ENCODE measurements around the gene PLEKHF1.

The PLEKHF1 gene

GRCh38 chr19:29635963-29636362 lies 29.3 kb upstream of the PLEKHF1 start:
- Histone ChIP-seq H3K36me3 (ENCODE audit: control insufficient read depth, insufficient read depth, low read length) (no peaks in the 10 kb centered on the region), H3K27ac (ENCODE audit: low read depth, low read length, severe bottlenecking) (no peak overlapping the region), H3K4me1 (ENCODE audit: control insufficient read depth, insufficient read depth, low read length, poor library complexity, severe bottlenecking) (peaks cover 3% of the 10 kb centered on the region), H3K4me3 (ENCODE audit: extremely low read depth, insufficient read depth, low read length, poor library complexity, severe bottlenecking) (no peak overlapping the region), H3K9me3 (ENCODE audit: control insufficient read depth, low read length) (no peaks in the 10 kb centered on the region)
- WGBS, 2 experiments (ENCODE audit: insufficient coverage in 2 of 2) = 87 to 92% methylated on average over 5 to 6 of the region's 6 CpGs

- Histone ChIP-seq H3K27ac (ENCODE audit: low read depth, low read length, severe bottlenecking) (no peak overlapping the region), H3K36me3 (ENCODE audit: control insufficient read depth, insufficient read depth, low read length) (no peaks in the 10 kb centered on the region), H3K4me1 (ENCODE audit: control insufficient read depth, insufficient read depth, low read length, poor library complexity, severe bottlenecking) (peaks cover 3% of the 10 kb centered on the region), H3K4me3 (ENCODE audit: extremely low read depth, insufficient read depth, low read length, poor library complexity, severe bottlenecking) (no peak overlapping the region), H3K9me3 (ENCODE audit: control insufficient read depth, low read length) (no peaks in the 10 kb centered on the region)
- WGBS, 2 experiments (ENCODE audit: insufficient coverage in 2 of 2) = 85 to 97% methylated on average over 5 to 7 of the region's 12 CpGs
Observed at GRCh38 chr19:29636553-29637360, 28.5 kb upstream of the PLEKHF1 start.

- H3K4me3 ChIP-seq (ENCODE audit: extremely low read depth, insufficient read depth, low read length, poor library complexity, severe bottlenecking) = no peak overlapping the region
- no peak overlapping the region for H3K27ac ChIP-seq (ENCODE audit: low read depth, low read length, severe bottlenecking)
- H3K9me3 ChIP-seq (ENCODE audit: control insufficient read depth, low read length) = no peaks in the 10 kb centered on the region
- H3K36me3 ChIP-seq (ENCODE audit: control insufficient read depth, insufficient read depth, low read length) = no peaks in the 10 kb centered on the region
- WGBS, 2 experiments (ENCODE audit: insufficient coverage in 2 of 2) = 86 to 100% methylated on average over 5 to 8 of the region's 8 CpGs
- peaks cover 3% of the 10 kb centered on the region for H3K4me1 ChIP-seq (ENCODE audit: control insufficient read depth, insufficient read depth, low read length, poor library complexity, severe bottlenecking)
Observed at GRCh38 chr19:29639086-29639485, 26.2 kb upstream of the PLEKHF1 start.

GRCh38 chr19:29640231-29640630 lies 25.0 kb upstream of the PLEKHF1 start:
- 91 to 95% methylated on average over 10 to 11 of the region's 12 CpGs for WGBS, 2 experiments (ENCODE audit: insufficient coverage in 2 of 2)
- Histone ChIP-seq H3K36me3 (ENCODE audit: control insufficient read depth, insufficient read depth, low read length) (no peaks in the 10 kb centered on the region), H3K27ac (ENCODE audit: low read depth, low read length, severe bottlenecking) (no peak overlapping the region), H3K4me1 (ENCODE audit: control insufficient read depth, insufficient read depth, low read length, poor library complexity, severe bottlenecking) (peaks cover 3% of the 10 kb centered on the region), H3K9me3 (ENCODE audit: control insufficient read depth, low read length) (no peaks in the 10 kb centered on the region), H3K4me3 (ENCODE audit: extremely low read depth, insufficient read depth, low read length, poor library complexity, severe bottlenecking) (no peak overlapping the region)

- H3K4me1 ChIP-seq (ENCODE audit: control insufficient read depth, insufficient read depth, low read length, poor library complexity, severe bottlenecking) = peaks cover 1% of the 10 kb centered on the region
- H3K27ac ChIP-seq (ENCODE audit: low read depth, low read length, severe bottlenecking) = no peak overlapping the region
- no peaks in the 10 kb centered on the region for H3K9me3 ChIP-seq (ENCODE audit: control insufficient read depth, low read length)
- no peaks in the 10 kb centered on the region for H3K36me3 ChIP-seq (ENCODE audit: control insufficient read depth, insufficient read depth, low read length)
- H3K4me3 ChIP-seq (ENCODE audit: extremely low read depth, insufficient read depth, low read length, poor library complexity, severe bottlenecking) = no peak overlapping the region
- WGBS, 2 experiments (ENCODE audit: insufficient coverage in 2 of 2) = 80 to 86% methylated on average over 1 of the region's 2 CpGs
Observed at GRCh38 chr19:29641597-29641996, 23.7 kb upstream of the PLEKHF1 start.

GRCh38 chr19:29643361-29643935 lies 21.8 kb upstream of the PLEKHF1 start:
- Histone ChIP-seq H3K4me3 (ENCODE audit: extremely low read depth, insufficient read depth, low read length, poor library complexity, severe bottlenecking) (no peak overlapping the region), H3K36me3 (ENCODE audit: control insufficient read depth, insufficient read depth, low read length) (no peaks in the 10 kb centered on the region), H3K27ac (ENCODE audit: low read depth, low read length, severe bottlenecking) (no peak overlapping the region), H3K4me1 (ENCODE audit: control insufficient read depth, insufficient read depth, low read length, poor library complexity, severe bottlenecking) (no peaks in the 10 kb centered on the region), H3K9me3 (ENCODE audit: control insufficient read depth, low read length) (no peaks in the 10 kb centered on the region)
- WGBS, 2 experiments (ENCODE audit: insufficient coverage in 2 of 2) = 83 to 89% methylated on average over 7 of the region's 7 CpGs

- no peaks in the 10 kb centered on the region for H3K4me1 ChIP-seq (ENCODE audit: control insufficient read depth, insufficient read depth, low read length, poor library complexity, severe bottlenecking)
- no peak overlapping the region for H3K4me3 ChIP-seq (ENCODE audit: extremely low read depth, insufficient read depth, low read length, poor library complexity, severe bottlenecking)
- H3K36me3 ChIP-seq (ENCODE audit: control insufficient read depth, insufficient read depth, low read length) = no peaks in the 10 kb centered on the region
- no peaks in the 10 kb centered on the region for H3K9me3 ChIP-seq (ENCODE audit: control insufficient read depth, low read length)
- 88 to 95% methylated on average over 4 to 6 of the region's 6 CpGs for WGBS, 2 experiments (ENCODE audit: insufficient coverage in 2 of 2)
- H3K27ac ChIP-seq (ENCODE audit: low read depth, low read length, severe bottlenecking) = no peak overlapping the region
Observed at GRCh38 chr19:29644210-29644609, 21.1 kb upstream of the PLEKHF1 start.

GRCh38 chr19:29645491-29645867 lies 19.8 kb upstream of the PLEKHF1 start:
- no peaks in the 10 kb centered on the region for H3K4me1 ChIP-seq (ENCODE audit: control insufficient read depth, insufficient read depth, low read length, poor library complexity, severe bottlenecking)
- H3K36me3 ChIP-seq (ENCODE audit: control insufficient read depth, insufficient read depth, low read length) = no peaks in the 10 kb centered on the region
- H3K9me3 ChIP-seq (ENCODE audit: control insufficient read depth, low read length) = no peaks in the 10 kb centered on the region
- no peak overlapping the region for H3K4me3 ChIP-seq (ENCODE audit: extremely low read depth, insufficient read depth, low read length, poor library complexity, severe bottlenecking)
- 46 to 47% methylated on average over 4 to 5 of the region's 5 CpGs for WGBS, 2 experiments (ENCODE audit: insufficient coverage in 2 of 2)
- H3K27ac ChIP-seq (ENCODE audit: low read depth, low read length, severe bottlenecking) = no peak overlapping the region

GRCh38 chr19:29645911-29646310 lies 19.4 kb upstream of the PLEKHF1 start:
- Histone ChIP-seq H3K27ac (ENCODE audit: low read depth, low read length, severe bottlenecking) (no peak overlapping the region), H3K9me3 (ENCODE audit: control insufficient read depth, low read length) (no peaks in the 10 kb centered on the region), H3K4me1 (ENCODE audit: control insufficient read depth, insufficient read depth, low read length, poor library complexity, severe bottlenecking) (no peaks in the 10 kb centered on the region), H3K36me3 (ENCODE audit: control insufficient read depth, insufficient read depth, low read length) (no peaks in the 10 kb centered on the region), H3K4me3 (ENCODE audit: extremely low read depth, insufficient read depth, low read length, poor library complexity, severe bottlenecking) (no peak overlapping the region)
- WGBS, 2 experiments (ENCODE audit: insufficient coverage in 2 of 2) = 74 to 79% methylated on average over 6 to 8 of the region's 8 CpGs

- no peak overlapping the region for H3K27ac ChIP-seq (ENCODE audit: low read depth, low read length, severe bottlenecking)
- no peak overlapping the region for H3K4me3 ChIP-seq (ENCODE audit: extremely low read depth, insufficient read depth, low read length, poor library complexity, severe bottlenecking)
- H3K36me3 ChIP-seq (ENCODE audit: control insufficient read depth, insufficient read depth, low read length) = no peaks in the 10 kb centered on the region
- WGBS, 2 experiments (ENCODE audit: insufficient coverage in 2 of 2) = 61% methylated on average over 3 of the region's 7 CpGs; no CpG with 5 or more reads in 1 of the 2 experiments
- no peaks in the 10 kb centered on the region for H3K4me1 ChIP-seq (ENCODE audit: control insufficient read depth, insufficient read depth, low read length, poor library complexity, severe bottlenecking)
- no peaks in the 10 kb centered on the region for H3K9me3 ChIP-seq (ENCODE audit: control insufficient read depth, low read length)
Observed at GRCh38 chr19:29650772-29651387, 14.4 kb upstream of the PLEKHF1 start.

All from mesodermal cell (in vitro differentiated cells).